DOHH2 (cell line): ENCODE data around the gene UGT1A3.

Source experiments
- EZH2phosphoT487 ChIP-seq: fragments of 200-600 bp; sonication (generic); IDR thresholded peaks from 2 replicates; pipeline ENCODE4 v1.6.1; 2017; ENCODE audit warnings: borderline replicate concordance, mild to moderate bottlenecking, antibody characterized with exemption, low read length, moderate library complexity, mixed read lengths
- TF ChIP-seq, protein P1 (sequence below): fragments of 200-600 bp; sonication (generic); IDR thresholded peaks from one replicate; pipeline ENCODE4 v1.5.1; 2014; ENCODE audit warnings: antibody characterized with exemption, mild to moderate bottlenecking, low read depth, low read length; ENCODE audit not compliant: poor library complexity, severe bottlenecking

DNA sequence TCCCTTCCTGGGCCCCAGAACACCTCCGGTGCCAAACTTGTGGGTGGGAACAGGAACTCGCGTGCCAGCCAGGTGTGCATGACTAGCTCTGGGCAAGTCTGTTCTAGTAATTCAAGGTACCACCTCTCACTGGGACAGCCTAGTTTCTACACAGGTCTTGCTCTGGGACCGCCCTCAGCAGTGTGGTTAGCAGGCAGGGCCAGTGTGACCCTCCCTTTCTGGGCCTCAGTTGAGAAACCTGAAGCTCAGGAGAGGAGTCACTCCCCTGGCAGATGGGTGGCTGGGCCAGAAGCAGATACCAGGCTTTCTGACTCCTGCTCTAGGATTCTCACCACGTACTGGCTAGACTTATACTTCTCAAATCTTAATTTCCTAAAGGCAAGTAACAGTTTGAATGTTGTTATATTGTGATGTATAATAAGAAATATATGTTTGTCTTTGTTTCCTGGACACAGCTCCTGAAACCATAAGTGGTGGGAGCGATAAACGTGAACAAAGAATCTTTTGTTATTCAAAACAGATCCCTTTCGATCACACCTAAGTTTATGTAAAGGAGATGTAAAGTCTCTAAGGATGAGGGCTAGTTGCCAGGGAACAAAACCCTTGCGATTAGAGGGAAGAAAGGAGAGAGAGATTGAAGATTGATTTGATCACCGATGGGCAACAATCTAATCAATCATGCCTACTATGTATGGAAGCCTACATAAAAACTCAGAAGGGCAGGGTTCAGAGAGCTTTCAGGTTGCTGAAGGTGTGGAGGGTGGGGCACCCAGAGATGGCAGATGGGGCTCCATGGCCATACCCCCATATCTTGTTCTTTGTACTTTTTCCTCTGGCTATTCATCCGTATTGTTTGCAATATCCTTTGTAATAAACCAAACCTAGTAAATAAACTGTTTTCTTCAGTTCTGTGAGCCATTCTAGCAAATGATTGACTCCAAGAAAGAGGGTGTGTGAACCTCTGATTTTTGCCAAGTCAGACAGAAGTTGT, 37.1 kb upstream of the UGT1A3 start:
- TF ChIP-seq, protein P1, sequence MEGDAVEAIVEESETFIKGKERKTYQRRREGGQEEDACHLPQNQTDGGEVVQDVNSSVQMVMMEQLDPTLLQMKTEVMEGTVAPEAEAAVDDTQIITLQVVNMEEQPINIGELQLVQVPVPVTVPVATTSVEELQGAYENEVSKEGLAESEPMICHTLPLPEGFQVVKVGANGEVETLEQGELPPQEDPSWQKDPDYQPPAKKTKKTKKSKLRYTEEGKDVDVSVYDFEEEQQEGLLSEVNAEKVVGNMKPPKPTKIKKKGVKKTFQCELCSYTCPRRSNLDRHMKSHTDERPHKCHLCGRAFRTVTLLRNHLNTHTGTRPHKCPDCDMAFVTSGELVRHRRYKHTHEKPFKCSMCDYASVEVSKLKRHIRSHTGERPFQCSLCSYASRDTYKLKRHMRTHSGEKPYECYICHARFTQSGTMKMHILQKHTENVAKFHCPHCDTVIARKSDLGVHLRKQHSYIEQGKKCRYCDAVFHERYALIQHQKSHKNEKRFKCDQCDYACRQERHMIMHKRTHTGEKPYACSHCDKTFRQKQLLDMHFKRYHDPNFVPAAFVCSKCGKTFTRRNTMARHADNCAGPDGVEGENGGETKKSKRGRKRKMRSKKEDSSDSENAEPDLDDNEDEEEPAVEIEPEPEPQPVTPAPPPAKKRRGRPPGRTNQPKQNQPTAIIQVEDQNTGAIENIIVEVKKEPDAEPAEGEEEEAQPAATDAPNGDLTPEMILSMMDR, result no peak
- no peak for TF ChIP-seq EZH2phosphoT487
